GM19324 (cell line): Measurements from ENCODE around the gene SNCA.

Experiments
- ATAC-seq: cut with Tn5 transposase; IDR thresholded peaks from one replicate; pipeline ENCODE4 v1.9.1; 2021; ENCODE audit warnings: mild to moderate bottlenecking, moderate library complexity; ENCODE audit not compliant: unreplicated experiment, low FRiP score

Gene SNCA

DNA sequence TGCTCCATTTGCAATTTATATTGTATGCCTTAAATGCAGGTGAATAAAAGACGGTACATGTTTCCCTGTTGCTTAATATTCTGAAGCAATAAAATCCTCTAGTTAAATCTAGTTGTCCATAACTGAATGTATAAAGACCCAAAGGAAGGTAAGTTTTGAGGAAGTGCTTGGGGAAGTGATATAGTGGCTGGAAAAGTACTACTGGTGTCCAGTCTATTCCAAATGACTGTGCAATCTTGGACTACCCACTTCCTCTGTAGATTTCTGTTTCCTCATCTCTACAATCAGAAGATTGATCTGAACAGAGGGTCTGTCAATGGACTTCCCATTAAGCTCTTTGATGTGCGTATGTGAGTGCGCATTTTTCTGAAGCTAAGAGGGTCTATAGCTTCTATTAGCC, 17.0 kb downstream of the SNCA start:
- ATAC-seq: no peak

DNA sequence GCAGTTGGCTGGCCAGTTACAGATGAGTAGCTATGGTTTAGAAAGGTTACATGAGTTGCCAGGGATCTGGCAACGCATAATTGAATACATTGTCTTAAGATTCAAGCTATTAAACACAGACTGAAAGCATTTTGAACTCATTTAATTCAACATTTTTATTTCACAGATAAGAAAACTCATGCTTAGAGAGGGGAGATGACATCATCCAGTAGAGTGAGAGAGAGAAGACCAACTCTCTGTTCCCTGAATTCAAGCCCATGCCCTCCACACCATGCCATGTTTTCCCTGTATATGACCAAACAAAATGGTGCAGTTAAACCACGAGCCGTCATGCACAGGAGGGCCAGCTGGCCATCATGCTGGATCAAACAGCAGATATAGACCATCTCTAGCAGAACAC, 22.6 kb downstream of the SNCA start:
- ATAC-seq: no peak

DNA sequence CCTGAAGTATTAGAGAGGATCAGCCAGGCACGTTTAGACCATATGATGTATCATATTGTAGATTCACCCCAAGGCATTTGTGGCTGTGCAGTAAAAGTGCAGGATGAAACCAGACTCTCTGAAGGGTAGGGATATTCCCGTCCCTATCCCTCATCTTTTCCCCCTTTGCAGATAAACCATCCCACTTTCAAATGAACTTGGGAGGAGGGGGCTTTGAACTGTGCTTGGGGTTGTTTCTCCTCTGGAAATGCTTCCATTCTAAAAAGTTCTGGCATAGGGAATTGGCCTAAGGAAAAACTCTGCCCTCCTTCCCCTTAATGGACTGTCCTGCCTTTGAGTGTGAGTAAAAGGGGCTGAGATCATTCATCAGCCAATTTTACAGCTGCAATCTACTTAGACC, 23.8 kb downstream of the SNCA start:
- no peak for ATAC-seq

DNA sequence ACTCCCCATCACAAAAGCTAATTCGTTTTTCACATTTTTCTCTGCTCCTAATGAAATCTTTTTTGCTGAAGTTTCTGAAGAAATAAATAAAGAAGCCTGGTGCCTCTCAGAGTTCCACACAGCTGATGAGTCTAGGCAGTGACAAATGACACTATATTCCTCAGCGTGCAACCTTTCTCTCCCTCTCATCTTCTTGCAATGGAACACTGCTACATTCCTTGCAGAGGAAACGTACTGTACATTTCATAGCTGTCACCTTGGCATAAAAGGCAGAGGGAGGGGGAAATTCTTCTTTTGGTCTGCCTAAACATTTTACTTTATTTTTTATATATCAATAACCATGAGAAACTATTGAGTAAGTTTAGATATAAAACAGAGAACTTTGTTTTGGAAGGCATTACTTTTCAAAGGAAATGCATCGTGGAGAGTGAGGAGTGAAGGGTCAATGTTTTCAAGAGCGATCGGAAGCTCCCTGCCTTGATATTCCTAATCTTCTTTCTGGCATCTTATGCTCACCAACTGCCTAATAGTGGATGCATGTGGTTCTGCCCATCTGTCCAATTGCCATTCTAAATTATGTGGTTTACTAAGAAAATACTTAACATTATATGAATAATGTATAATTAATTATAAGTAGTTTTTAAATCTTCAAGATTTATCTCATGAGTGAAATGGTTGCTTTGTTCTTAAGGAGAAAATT, 29.4 kb downstream of the SNCA start:
- no peak for ATAC-seq

DNA sequence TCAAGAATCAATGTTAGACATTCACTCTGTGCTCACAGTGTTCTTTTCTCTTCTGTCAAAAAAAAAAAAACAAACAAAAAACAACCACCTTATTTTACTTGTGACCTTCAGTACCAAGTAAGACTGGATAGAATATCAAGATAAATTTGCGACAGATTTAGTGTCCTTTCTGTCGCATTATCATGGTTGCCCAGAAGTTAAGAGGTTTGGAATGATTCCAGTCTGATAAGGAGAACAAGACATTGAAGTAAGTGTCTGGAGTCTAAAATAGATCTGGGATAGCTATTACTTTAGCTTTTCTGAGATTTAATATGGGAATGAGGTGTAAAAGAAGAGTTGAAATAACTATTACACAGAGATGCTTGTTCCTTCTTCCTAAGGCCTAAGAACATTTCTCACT, 31.7 kb downstream of the SNCA start:
- no peak for ATAC-seq

DNA sequence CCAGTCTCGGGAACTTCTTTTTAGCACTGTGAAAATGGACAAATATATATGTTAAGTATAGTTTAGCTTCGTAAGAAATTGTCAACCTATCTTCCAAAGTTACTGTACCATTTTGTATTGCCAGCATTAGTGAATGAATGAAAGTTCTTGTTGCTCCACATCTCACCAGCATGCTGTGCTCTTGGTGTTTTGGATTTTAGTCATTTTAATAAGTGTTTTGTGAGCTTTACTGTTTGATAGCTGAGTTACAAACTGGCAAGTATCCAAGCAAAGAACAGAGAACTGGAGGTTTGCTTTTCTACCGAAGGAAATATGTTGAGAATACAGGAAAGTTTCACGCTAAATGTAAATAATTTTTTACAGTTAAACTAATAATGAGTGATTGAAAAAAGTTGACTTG, 33.0 kb downstream of the SNCA start:
- no peak for ATAC-seq

DNA sequence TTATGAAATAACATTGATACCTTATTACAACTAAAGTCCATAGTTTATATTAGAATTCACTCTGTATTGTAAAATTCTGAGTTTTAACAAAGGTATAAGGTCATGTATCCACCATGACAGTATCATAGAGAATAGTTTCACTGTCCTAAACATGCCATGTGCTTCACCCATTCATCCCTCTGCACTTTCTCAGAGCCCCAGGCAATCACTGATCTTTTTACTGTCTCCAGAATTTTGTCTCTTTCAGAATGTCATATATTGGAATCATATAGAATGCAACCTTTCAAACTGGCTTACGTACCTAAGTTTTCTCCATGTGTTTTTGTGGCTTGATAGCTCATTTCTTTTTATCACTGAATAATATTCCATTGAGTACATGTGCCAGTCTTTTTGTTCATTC, 33.9 kb downstream of the SNCA start:
- no peak for ATAC-seq

DNA sequence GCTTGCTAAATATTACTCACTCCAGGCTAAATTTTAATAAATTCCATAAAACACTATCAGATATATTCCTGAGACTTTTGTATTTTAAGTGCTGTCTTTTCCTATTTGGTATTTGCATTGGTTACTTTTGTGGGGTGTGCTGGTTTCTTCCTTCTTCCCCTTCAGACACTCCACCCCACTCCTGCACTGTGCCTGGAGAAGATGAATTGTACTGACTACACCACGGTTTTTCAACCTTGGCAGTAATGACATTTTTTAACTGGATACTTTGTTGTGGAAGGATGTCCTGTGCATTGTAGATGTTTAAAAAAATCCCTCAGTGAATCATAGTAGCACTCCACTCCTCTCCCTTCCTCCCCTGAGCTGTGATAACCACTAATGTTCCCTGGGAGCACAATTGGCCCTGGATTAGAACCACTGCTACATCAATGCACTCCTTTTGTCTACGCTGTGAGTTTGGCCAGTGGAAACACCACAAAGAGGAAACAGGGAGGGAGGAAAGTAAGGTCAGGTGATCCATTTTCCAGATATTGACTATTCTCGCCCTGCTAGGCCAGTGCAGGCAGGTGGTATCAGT, 36.3 kb downstream of the SNCA start:
- no peak for ATAC-seq

DNA sequence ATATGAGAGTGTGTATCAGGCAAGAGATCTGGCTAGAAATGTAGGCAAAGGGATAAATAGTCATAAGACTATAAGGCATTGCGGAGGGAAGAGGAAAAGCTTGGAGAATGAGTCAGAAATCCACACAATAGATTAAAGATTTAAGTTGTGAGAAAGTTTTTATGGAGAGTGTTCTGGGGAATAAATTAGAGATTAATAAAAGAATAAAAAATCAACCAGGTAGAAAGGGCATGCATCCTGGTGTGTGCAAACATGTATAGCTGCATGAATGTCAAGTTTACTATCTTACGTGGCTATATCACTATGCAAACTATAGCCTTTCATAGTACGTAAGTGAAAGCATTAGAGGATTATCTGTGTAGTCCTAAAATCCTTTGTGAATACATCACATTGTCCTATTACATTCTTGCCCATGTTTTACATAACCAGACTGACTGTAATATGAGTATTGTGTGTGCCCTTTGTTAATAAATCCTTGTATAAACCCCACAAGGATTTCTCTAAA, 36.9 kb downstream of the SNCA start:
- no peak for ATAC-seq

DNA sequence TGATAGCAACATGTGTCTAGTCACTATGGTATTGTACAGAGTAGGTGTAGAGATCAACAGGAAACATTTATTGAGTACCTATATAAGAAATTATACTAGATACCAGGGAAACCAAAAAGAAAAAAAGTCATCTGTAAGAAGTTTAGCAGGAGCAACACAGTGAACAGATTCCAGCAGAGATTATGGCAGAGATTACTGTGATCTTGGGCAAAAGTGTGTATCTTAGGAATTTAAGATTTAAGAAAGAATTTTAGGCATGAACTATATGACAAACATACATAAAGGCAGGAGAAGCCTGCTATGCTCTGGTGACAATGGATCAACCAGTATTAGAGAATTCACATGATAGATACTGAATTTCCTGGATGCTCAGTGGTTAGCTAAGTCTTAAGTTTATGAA, 37.9 kb downstream of the SNCA start:
- ATAC-seq: no peak

DNA sequence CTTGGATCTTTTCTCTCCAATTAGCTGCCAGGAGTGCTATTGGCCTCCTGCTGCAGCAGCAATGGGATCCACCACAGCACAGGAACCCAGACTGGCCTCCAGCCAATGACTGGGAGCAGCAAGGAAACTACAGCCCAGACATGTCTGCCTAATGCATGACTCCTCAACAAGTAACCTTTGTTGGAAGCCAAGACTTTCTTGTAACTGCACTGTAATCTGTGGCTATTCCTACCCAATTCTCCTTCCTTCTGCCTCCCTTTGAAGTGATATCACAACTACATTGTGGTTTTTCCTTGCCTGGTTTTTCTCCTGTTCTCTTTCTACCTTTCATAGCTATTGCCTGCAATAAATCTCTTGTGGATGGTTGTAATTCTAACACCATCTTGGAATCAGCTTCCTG, 39.8 kb downstream of the SNCA start:
- no peak for ATAC-seq

DNA sequence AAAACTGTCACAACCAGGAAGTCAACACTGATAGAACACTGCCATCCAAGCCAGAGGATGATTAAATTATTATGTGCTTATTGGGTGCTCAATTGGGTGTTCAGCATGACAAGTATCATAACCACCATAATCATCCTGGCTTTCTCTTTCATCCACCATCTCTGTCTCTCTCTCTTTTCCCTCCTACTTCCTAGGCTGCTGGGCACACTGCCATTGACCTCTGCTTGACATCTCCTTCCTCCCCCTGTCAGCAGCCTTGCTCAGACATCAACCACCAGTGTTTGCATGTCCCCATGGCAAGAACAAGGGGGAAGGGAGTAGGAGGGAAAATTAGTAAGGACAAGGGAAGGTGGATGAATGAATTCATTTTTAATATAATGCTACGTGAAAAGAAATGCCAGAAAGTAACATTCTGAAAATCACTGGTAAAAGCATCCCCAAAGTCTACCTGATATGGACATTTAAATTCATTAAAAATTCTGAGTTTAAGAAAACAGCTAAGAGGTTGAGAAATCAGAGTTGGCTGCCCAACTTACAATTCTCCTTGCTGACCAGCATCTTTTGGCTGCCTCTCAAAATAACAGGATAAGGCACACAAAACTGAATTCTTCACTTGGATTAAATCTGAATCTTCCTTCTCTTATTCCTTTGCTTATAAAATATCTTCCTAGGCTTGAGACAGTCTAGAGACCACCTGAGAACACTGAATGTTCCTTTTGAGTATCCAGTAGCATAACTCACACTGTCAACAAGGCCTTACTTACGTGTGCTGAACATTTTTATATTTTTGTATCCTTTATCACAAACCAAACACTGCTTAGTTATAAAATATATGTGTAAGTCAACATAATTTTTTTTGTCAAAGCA, 48.5 kb downstream of the SNCA start:
- ATAC-seq: no peak

DNA sequence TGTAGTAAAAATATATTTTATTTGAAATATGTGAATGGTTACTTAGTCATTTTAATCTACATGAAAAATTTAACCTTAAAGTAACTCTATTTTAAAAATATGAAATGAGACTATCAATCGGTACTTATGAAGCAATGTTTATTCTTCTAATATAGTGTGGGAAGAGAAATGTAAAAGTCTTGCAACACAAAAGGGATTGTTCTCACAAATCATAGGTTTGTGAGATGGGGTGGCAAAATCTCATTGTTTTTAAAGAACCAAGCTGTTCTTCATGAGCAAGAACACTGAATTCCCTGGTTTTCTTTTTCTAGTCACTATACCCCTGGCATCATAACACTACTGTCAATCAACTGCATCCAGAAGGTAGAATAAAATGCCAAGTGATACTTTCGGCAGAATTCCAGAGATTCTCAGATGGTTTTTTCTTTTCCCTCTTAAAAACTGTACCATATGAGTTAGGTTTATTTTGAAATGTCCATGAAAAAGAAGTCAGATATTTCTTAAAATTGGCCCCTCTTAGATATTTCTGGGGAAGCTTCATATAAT, 52.2 kb downstream of the SNCA start:
- no peak for ATAC-seq

DNA sequence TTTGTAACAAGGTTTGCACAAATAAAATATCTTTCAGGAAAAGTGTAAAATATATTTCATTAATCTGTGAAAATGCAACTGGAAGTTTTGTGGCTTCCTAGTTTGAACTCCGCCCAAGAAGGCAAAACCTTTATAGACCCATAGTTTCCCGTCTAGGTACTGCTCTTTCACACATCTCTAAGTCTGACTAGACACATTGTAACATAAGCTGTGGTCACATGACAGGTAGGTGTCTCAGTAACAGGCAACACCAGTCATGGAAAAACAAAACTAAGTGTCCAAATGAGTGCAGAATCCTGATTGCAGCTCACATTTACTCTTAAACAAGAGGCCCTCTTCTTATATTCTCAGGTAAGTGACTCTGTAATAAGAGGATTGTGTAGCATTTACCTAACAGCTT, 55.6 kb downstream of the SNCA start:
- ATAC-seq: no peak

DNA sequence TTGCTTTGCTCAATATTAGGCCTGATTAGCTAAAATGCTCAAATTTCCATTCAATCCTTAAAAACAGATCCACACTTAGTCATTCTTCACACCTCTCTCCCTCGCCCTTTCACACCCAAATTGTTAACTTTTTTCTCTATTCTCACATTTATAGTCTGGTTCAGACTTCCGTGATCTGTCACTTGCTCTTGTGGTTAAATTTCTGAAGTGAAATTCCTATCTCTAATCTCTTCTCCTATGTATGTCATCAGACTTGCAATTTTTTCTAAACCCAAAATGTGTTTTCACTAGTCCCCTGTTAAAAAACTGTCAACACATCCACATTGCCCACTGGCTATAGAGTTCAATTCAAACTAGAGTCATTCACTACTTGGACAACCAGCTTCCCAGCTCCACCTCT, 63.2 kb downstream of the SNCA start:
- ATAC-seq: no peak

DNA sequence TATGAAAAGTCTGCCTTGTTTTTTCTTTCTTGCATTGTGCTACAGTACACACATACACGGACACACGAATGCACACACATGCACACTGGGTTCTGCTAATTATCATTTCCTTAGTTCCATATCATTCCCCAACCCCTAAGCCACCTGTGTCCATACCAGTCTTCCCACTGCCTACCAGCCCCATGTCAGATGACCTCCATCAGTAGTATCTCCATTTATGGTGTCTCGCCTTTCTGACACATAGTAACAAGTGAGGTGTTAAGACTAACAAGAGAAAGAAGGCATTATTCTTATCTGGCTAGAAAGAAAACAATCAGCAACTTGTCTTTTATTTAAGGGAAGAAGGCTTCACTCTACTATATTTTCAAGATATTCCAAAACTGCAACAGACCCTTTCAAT, 67.1 kb downstream of the SNCA start:
- no peak for ATAC-seq

DNA sequence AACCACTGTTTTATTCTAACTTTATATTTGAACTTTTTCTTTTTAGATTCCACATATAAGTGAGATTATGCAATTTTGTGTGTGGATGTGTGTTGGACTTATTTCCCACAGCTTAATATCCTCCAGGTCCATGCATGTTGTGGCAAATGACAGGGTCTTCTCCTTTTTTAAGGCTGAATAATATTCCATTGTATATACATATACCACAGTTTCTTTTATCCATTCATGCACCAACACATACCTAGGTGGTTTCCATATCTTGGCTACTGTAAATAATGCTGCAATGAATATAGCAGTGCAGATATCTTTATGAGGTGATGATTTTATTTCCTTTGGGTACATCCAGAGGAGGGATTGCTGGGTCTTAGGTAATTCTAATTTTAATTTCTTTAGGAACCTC, 69.0 kb downstream of the SNCA start:
- ATAC-seq: no peak

DNA sequence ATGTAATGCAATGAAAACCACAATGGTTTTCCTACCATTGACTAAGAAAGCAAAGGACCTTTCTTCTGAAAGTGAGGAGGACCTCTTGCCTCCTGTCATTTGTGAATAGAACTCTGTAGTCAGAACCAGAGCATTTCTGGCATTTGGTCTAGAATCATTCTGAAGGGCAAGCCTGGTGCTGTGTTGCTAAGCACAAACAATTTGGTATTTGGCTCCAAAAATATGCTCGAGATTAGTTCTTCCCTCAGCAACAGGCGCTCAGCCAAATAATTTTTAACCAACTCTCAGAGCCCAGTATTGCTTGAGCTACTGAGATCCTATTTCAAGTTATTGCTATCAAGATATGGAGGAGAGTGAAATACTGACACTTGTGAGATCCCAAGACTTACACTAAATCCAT, 71.0 kb downstream of the SNCA start:
- ATAC-seq: no peak

DNA sequence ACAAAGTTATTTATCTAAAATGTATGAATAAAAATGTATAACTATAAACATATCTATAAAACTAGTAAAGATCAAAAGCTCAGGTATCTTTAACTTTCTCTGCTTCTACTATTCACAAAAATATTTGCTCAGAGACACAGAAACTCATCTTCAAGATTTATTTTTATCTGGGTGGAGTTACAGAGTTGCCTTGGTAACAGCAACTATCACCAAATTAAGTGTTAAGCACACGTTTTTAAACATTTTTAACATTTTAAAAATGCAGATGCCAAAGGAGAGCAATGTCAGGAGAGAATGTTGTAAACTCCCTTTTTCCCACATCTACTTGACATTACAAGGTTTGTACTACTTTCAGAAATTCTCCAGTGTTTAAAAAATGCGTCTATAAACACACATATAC, 71.4 kb downstream of the SNCA start:
- no peak for ATAC-seq

DNA sequence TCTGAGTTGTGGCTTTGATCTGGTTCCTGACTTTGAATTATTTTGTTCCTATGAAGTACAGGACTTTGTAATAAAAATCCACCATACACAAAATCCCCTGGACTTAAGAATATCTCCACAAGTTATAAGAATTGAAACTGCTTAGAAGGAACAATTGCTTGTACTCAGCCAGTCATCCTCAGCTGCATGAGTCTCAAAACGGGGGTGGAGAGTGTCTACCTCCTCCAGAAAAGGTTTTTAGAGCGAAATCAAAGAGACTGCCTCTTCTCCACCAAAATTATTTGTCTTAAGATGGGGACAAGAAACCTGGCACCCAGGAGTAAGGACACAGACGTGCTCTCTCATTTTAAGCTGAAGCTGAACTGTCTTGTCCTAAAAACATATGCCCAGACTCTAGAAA, 74.7 kb downstream of the SNCA start:
- ATAC-seq: no peak

DNA sequence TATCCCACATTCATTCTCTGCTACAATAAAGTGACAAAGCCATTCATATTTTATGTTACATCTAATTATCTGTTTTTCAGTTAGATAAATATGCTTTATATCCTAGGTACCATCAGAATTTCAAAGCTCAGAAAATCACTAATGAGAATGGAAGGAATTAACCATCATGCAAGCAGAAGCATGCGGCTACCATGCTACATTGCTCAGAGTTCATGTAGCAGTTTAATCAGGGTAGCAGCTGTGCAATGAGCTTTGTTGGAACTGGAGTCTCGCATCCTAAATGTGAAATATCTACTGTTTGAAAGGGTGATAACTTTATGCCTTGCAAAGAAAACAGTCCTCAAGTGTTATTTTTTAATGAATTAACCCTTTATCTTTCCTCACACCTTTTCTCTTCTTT, 77.5 kb downstream of the SNCA start:
- ATAC-seq: no peak
